MM.1S (cell line): ENCODE results near the gene SETD3.

Source experiments
- EZH2 ChIP-seq: fragments of 300-600 bp; sonication (generic); optimal IDR thresholded peaks from 2 replicates; pipeline ENCODE3; 2017; ENCODE audit warnings: low read depth, mild to moderate bottlenecking, antibody characterized with exemption, low read length, mixed read lengths
- EZH2phosphoT487 ChIP-seq: fragments of 300-600 bp; sonication (generic); IDR thresholded peaks from 2 replicates; pipeline ENCODE4 v1.6.1; 2018; ENCODE audit warnings: antibody characterized with exemption, low read length
- TF ChIP-seq, protein P1 (sequence below): fragments of 300-600 bp; sonication (generic); IDR thresholded peaks from 2 replicates; pipeline ENCODE4 v1.5.1; 2016; ENCODE audit warnings: antibody characterized with exemption, low read length, mixed read lengths

DNA sequence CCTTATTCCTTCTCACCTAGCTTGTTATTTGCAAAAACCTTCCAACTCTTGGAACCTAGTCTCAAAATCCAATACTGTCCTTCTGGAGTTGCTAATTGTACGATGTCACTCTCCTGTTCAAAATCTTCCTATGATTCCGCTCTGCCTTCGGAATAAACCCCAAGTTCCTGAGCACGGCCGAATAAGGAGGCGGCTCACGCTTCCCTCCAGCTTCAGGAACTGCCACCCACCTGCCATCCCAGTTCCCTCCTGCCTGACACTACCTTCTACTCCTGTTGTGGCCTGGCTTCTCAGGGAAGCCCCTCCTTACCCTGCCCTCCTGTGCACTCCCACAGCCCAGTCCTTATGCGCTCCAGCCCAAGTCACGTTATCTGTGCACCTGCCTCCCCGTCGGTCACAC is 73.2 kb downstream of the SETD3 start:
- TF ChIP-seq, protein P1, sequence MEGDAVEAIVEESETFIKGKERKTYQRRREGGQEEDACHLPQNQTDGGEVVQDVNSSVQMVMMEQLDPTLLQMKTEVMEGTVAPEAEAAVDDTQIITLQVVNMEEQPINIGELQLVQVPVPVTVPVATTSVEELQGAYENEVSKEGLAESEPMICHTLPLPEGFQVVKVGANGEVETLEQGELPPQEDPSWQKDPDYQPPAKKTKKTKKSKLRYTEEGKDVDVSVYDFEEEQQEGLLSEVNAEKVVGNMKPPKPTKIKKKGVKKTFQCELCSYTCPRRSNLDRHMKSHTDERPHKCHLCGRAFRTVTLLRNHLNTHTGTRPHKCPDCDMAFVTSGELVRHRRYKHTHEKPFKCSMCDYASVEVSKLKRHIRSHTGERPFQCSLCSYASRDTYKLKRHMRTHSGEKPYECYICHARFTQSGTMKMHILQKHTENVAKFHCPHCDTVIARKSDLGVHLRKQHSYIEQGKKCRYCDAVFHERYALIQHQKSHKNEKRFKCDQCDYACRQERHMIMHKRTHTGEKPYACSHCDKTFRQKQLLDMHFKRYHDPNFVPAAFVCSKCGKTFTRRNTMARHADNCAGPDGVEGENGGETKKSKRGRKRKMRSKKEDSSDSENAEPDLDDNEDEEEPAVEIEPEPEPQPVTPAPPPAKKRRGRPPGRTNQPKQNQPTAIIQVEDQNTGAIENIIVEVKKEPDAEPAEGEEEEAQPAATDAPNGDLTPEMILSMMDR, result no peak
- no peak for TF ChIP-seq EZH2
- no peak for TF ChIP-seq EZH2phosphoT487
